ENCODE data around the gene PMP22. TPM values are rescaled to one million over a fixed set of nuclear protein-coding genes. Genes with fewer than 3 reads are reported as not detected.

PMP22 gene
- polyA plus RNA-seq, 1 donor from 2014 or later: not detected

- Histone ChIP-seq H3K9me3 (ENCODE audit: low read length) (no peaks in the 10 kb centered on the region), H2AFZ (ENCODE audit: low read depth, low read length) (no peak overlapping the region), H3K79me2 (replicated peaks; ENCODE audit: insufficient read depth, low read length) (no peaks in the 10 kb centered on the region), H3K27ac (ENCODE audit: low read length) (no peak overlapping the region), H3K4me3 (ENCODE audit: low read length) (no peak overlapping the region), H3K9ac (ENCODE audit: low read length) (no peak overlapping the region), H3K4me2 (ENCODE audit: low read length) (no peak overlapping the region), H3F3A (ENCODE audit: insufficient read depth, low read length, poor library complexity, severe bottlenecking) (no peaks in the 10 kb centered on the region), H3K36me3 (ENCODE audit: insufficient read depth, low read length) (no peaks in the 10 kb centered on the region), H3K27me3 (ENCODE audit: insufficient read depth, low read depth, low read length) (no peaks in the 10 kb centered on the region), H3K9me2 (ENCODE audit: insufficient read depth, low read length) (no peaks in the 10 kb centered on the region), H4K20me1 (ENCODE audit: insufficient read depth) (no peaks in the 10 kb centered on the region)
- no peak for TF ChIP-seq RAD21 (conservative IDR thresholded peaks at IDR 0.05)
- TF ChIP-seq POLR2AphosphoS5 (IDR thresholded peaks at IDR 0.05): no peak
- no peak for TF ChIP-seq REST (IDR thresholded peaks at IDR 0.05; ENCODE audit: borderline replicate concordance)
- TF ChIP-seq CTCF (IDR thresholded peaks at IDR 0.05; ENCODE audit: poor library complexity, severe bottlenecking): no peak
- no peak for TF ChIP-seq EZH2 (IDR thresholded peaks at IDR 0.05; ENCODE audit: borderline replicate concordance, insufficient read depth, low read length, poor library complexity, severe bottlenecking)
- no peak for TF ChIP-seq SMC3 (conservative IDR thresholded peaks at IDR 0.05; ENCODE audit: poor library complexity)
- no peak for TF ChIP-seq TAF1 (IDR thresholded peaks at IDR 0.05; ENCODE audit: low read depth)
- TF ChIP-seq MXI1 (conservative IDR thresholded peaks at IDR 0.05; ENCODE audit: poor library complexity, severe bottlenecking): no peak
- no peak for TF ChIP-seq EP300 (conservative IDR thresholded peaks at IDR 0.05; ENCODE audit: poor library complexity, severe bottlenecking)
Observed at GRCh38 chr17:15293558-15293957, 28.4 kb upstream of the PMP22 start.

GRCh38 chr17:15291674-15292361, 26.7 kb upstream of the PMP22 start:
- Histone ChIP-seq H3K79me2 (replicated peaks; ENCODE audit: insufficient read depth, low read length) (no peaks in the 10 kb centered on the region), H3K9me3 (ENCODE audit: low read length) (no peaks in the 10 kb centered on the region), H3K9me2 (ENCODE audit: insufficient read depth, low read length) (no peaks in the 10 kb centered on the region), H3K27me3 (ENCODE audit: insufficient read depth, low read depth, low read length) (no peaks in the 10 kb centered on the region), H3F3A (ENCODE audit: insufficient read depth, low read length, poor library complexity, severe bottlenecking) (no peaks in the 10 kb centered on the region), H3K27ac (ENCODE audit: low read length) (no peak overlapping the region), H3K36me3 (ENCODE audit: insufficient read depth, low read length) (no peaks in the 10 kb centered on the region), H3K9ac (ENCODE audit: low read length) (no peak overlapping the region), H3K4me2 (ENCODE audit: low read length) (no peak overlapping the region), H3K4me3 (ENCODE audit: low read length) (no peak overlapping the region), H4K20me1 (ENCODE audit: insufficient read depth) (no peaks in the 10 kb centered on the region), H2AFZ (ENCODE audit: low read depth, low read length) (no peak overlapping the region)
- TF ChIP-seq RAD21 (conservative IDR thresholded peaks at IDR 0.05): no peak
- TF ChIP-seq REST (IDR thresholded peaks at IDR 0.05; ENCODE audit: borderline replicate concordance): no peak
- TF ChIP-seq EP300 (conservative IDR thresholded peaks at IDR 0.05; ENCODE audit: poor library complexity, severe bottlenecking): no peak
- TF ChIP-seq CTCF (IDR thresholded peaks at IDR 0.05; ENCODE audit: poor library complexity, severe bottlenecking): no peak
